ENCODE data around the gene FOLR1. TPM values are rescaled to one million over a fixed set of nuclear protein-coding genes. Genes with fewer than 3 reads are reported as not detected.

The FOLR1 gene
- total and polyA plus RNA-seq, 10 of the 15 experiments (the other 5 are each of a cell fraction or from before 2014, with no cell fraction given), result not detected

DNA sequence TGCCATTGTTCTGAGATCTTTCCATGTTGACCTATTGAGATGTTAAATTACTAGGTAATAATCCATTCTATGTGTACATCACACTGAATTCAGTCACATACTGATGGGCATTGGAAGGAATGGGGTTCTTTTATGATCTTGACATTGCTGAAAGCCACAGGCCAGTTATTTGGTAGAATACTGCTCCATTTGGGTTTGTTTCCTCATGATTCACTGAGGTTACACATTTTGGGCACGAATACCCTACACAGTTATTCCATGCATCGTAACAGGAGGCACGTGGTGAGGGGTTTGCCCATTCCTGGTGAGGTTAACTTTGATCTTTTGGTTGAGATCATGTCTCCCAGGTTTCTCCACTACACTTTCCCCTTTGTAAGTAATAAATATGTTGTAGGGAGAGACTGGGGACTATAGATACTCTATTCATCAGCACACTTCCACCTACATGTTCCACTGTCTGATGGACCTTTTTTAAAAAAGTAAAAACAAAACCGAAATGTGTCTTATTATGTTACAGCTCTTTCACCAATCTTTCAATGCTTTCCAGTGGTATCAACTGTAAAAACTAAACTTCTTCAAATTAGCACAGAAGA is 12.0 kb upstream of the FOLR1 start:
- H3K27ac ChIP-seq (ENCODE audit: control insufficient read depth, insufficient read depth), result no peak overlapping the region
- 0% methylated on average over 4 of the region's 4 CpGs for WGBS (ENCODE audit: insufficient coverage, insufficient replicate concordance, low lambda C conversion rate, missing lambda C conversion rate)
- no peaks in the 10 kb centered on the region for H3K9me3 ChIP-seq (replicated peaks; ENCODE audit: control insufficient read depth, insufficient read depth, low read length)
- ChIA-PET POLR2A (no interaction called here), CTCF (interaction anchor here (0.7 to 1.8 kb wide), 4 partner anchors 12 to 235 kb away, joined by 3 to 7 read pairs (median 4); no protein-coding TSS in a partner anchor), SMC1A (ENCODE audit: uncharacterized antibody, unreplicated experiment) (interaction anchor here (1.7 kb wide), 1 partner anchor 13 kb away, joined by 5 read pairs; no protein-coding TSS in a partner anchor), RAD21 (ENCODE audit: unreplicated experiment) (interaction anchor here (0.9 to 1.1 kb wide), 2 partner anchors 235 to 275 kb away, joined by 3 read pairs; no protein-coding TSS in a partner anchor)
- DNase-seq (ENCODE audit: low read depth, low spot score) (no peak), FAIRE-seq (no peak), ATAC-seq (no peak)
- no peaks in the 10 kb centered on the region for H3K79me2 ChIP-seq (ENCODE audit: control insufficient read depth, insufficient read depth, low read length)
- H3K36me3 ChIP-seq (ENCODE audit: control insufficient read depth in 2 of 2, insufficient read depth in 2 of 2, low read length in 1 of 2), result no peaks in the 10 kb centered on the region
- no peak overlapping the region for H2AFZ ChIP-seq (ENCODE audit: control insufficient read depth, low read depth, low read length)
- H3K4me3 ChIP-seq, result no peak overlapping the region
- H3K4me1 ChIP-seq (ENCODE audit: control insufficient read depth, insufficient read depth, low read length), result peaks cover 5% of the 10 kb centered on the region; the same call in 1 of the 2 replicates
- TF ChIP-seq MYB (IDR thresholded peaks at IDR 0.05; ENCODE audit: borderline replicate concordance, low read depth, low read length) (no peak), CREM (IDR thresholded peaks at IDR 0.05; ENCODE audit: low read depth) (no peak), JUNB (IDR thresholded peaks at IDR 0.05) (no peak), MTA3 (IDR thresholded peaks at IDR 0.05; ENCODE audit: borderline replicate concordance, low read length) (no peak), BHLHE40 (IDR thresholded peaks at IDR 0.05; ENCODE audit: borderline replicate concordance in 1 of 2, low read depth in 2 of 2, low read length in 1 of 2) (no peak), POU2F2 (IDR thresholded peaks at IDR 0.05; ENCODE audit: borderline replicate concordance, low read depth, low read length) (no peak), CBX3 (IDR thresholded peaks at IDR 0.05; ENCODE audit: borderline replicate concordance, low read depth) (no peak), RCOR1 (conservative IDR thresholded peaks at IDR 0.05; ENCODE audit: low read depth, low read length) (no peak), NBN (IDR thresholded peaks at IDR 0.05) (no peak), ZNF217 (IDR thresholded peaks at IDR 0.05) (no peak), POLR2AphosphoS2 (IDR thresholded peaks at IDR 0.05; ENCODE audit: low read depth, low read length) (no peak)
- TF ChIP-seq, protein P1, sequence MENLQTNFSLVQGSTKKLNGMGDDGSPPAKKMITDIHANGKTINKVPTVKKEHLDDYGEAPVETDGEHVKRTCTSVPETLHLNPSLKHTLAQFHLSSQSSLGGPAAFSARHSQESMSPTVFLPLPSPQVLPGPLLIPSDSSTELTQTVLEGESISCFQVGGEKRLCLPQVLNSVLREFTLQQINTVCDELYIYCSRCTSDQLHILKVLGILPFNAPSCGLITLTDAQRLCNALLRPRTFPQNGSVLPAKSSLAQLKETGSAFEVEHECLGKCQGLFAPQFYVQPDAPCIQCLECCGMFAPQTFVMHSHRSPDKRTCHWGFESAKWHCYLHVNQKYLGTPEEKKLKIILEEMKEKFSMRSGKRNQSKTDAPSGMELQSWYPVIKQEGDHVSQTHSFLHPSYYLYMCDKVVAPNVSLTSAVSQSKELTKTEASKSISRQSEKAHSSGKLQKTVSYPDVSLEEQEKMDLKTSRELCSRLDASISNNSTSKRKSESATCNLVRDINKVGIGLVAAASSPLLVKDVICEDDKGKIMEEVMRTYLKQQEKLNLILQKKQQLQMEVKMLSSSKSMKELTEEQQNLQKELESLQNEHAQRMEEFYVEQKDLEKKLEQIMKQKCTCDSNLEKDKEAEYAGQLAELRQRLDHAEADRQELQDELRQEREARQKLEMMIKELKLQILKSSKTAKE (IDR thresholded peaks at IDR 0.05; ENCODE audit: low read depth, poor library complexity, severe bottlenecking), result no peak
- TF ChIP-seq, protein P2, sequence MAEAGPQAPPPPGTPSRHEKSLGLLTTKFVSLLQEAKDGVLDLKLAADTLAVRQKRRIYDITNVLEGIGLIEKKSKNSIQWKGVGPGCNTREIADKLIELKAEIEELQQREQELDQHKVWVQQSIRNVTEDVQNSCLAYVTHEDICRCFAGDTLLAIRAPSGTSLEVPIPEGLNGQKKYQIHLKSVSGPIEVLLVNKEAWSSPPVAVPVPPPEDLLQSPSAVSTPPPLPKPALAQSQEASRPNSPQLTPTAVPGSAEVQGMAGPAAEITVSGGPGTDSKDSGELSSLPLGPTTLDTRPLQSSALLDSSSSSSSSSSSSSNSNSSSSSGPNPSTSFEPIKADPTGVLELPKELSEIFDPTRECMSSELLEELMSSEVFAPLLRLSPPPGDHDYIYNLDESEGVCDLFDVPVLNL (IDR thresholded peaks at IDR 0.05; ENCODE audit: low read depth, low read length), result no peak
- TF ChIP-seq, protein P3, sequence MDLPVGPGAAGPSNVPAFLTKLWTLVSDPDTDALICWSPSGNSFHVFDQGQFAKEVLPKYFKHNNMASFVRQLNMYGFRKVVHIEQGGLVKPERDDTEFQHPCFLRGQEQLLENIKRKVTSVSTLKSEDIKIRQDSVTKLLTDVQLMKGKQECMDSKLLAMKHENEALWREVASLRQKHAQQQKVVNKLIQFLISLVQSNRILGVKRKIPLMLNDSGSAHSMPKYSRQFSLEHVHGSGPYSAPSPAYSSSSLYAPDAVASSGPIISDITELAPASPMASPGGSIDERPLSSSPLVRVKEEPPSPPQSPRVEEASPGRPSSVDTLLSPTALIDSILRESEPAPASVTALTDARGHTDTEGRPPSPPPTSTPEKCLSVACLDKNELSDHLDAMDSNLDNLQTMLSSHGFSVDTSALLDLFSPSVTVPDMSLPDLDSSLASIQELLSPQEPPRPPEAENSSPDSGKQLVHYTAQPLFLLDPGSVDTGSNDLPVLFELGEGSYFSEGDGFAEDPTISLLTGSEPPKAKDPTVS (IDR thresholded peaks at IDR 0.05; ENCODE audit: low read depth, low read length), result no peak
- TF ChIP-seq, protein P4, sequence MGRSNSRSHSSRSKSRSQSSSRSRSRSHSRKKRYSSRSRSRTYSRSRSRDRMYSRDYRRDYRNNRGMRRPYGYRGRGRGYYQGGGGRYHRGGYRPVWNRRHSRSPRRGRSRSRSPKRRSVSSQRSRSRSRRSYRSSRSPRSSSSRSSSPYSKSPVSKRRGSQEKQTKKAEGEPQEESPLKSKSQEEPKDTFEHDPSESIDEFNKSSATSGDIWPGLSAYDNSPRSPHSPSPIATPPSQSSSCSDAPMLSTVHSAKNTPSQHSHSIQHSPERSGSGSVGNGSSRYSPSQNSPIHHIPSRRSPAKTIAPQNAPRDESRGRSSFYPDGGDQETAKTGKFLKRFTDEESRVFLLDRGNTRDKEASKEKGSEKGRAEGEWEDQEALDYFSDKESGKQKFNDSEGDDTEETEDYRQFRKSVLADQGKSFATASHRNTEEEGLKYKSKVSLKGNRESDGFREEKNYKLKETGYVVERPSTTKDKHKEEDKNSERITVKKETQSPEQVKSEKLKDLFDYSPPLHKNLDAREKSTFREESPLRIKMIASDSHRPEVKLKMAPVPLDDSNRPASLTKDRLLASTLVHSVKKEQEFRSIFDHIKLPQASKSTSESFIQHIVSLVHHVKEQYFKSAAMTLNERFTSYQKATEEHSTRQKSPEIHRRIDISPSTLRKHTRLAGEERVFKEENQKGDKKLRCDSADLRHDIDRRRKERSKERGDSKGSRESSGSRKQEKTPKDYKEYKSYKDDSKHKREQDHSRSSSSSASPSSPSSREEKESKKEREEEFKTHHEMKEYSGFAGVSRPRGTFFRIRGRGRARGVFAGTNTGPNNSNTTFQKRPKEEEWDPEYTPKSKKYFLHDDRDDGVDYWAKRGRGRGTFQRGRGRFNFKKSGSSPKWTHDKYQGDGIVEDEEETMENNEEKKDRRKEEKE (IDR thresholded peaks at IDR 0.05), result no peak
- no TSS peak for BruUV-seq (replicated peaks)
- no peaks in the 10 kb centered on the region for H4K20me1 ChIP-seq (ENCODE audit: control insufficient read depth, insufficient read depth)
- intact Hi-C loops (cut with micrococcal nuclease; ENCODE audit: unreplicated experiment) (no loop called here), in situ Hi-C loops (cut with MboI) (no loop called here)
- no peak overlapping the region for H3K4me2 ChIP-seq (ENCODE audit: control insufficient read depth, insufficient read depth)
- H3K9ac ChIP-seq (ENCODE audit: control insufficient read depth, insufficient read depth, low read length), result no peak overlapping the region
- no peaks in the 10 kb centered on the region; a peak in 1 of 4 replicates for H3K27me3 ChIP-seq (replicated peaks in 1 of 2; ENCODE audit: control insufficient read depth in 2 of 2, insufficient read depth in 2 of 2, low read length in 1 of 2)
